ENCODE measurements around the gene CDC37. TPM values are rescaled to one million over a fixed set of nuclear protein-coding genes. Genes with fewer than 3 reads are reported as not detected.
"Not testable (repeated sequence)": the region's sequence is repeated elsewhere in the genome, so short reads cannot be mapped to it uniquely, and the experiment has no call there.

Gene CDC37
- total RNA-seq, 1 donor from 2014 or later, result 159 TPM

- Mint-ChIP-seq H3K4me3 (no peak overlapping the region), H3K9me3 (no peaks in the 10 kb centered on the region), H3K27ac (no peak overlapping the region), H3K36me3 (peaks cover 11% of the 10 kb centered on the region), H3K4me1 (no peaks in the 10 kb centered on the region), H3K27me3 (ENCODE audit: low read depth) (peaks cover 2% of the 10 kb centered on the region)
- peak; percentile 79 to 94 for DNase-seq (ENCODE audit: low spot score in 2 of 2, unreplicated experiment in 2 of 2)
- TF ChIP-seq, protein P1, sequence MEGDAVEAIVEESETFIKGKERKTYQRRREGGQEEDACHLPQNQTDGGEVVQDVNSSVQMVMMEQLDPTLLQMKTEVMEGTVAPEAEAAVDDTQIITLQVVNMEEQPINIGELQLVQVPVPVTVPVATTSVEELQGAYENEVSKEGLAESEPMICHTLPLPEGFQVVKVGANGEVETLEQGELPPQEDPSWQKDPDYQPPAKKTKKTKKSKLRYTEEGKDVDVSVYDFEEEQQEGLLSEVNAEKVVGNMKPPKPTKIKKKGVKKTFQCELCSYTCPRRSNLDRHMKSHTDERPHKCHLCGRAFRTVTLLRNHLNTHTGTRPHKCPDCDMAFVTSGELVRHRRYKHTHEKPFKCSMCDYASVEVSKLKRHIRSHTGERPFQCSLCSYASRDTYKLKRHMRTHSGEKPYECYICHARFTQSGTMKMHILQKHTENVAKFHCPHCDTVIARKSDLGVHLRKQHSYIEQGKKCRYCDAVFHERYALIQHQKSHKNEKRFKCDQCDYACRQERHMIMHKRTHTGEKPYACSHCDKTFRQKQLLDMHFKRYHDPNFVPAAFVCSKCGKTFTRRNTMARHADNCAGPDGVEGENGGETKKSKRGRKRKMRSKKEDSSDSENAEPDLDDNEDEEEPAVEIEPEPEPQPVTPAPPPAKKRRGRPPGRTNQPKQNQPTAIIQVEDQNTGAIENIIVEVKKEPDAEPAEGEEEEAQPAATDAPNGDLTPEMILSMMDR (IDR thresholded peaks at IDR 0.05; ENCODE audit: unreplicated experiment), result peak; percentile 99
Measured at GRCh38 chr19:10388957-10389356, 14.4 kb downstream of the CDC37 start.

DNA sequence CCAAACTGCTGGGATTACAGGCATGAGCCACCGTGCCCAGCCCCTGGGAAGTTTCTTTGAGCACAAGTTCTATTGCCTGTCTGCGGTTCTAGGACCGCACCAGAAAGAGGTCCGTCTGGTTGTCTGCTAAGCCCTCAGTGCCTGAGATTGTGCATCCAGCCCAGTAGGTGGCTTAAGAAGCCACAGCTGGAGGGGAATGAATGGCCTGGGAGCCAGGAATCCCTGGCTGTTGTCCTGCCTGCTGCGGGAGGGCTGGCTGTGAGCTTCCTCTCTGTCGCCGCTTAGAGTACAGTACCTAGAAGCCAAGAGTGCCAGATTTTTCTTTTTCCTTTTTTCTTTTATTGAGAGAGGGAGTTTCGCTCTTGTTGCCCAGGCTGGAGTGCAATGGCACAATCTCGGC, 18.8 kb downstream of the CDC37 start:
- Mint-ChIP-seq H3K36me3 (no peaks in the 10 kb centered on the region), H3K9me3 (no peaks in the 10 kb centered on the region), H3K4me1 (peaks cover 16% of the 10 kb centered on the region), H3K27ac (no peak overlapping the region), H3K4me3 (no peak overlapping the region), H3K27me3 (ENCODE audit: low read depth) (peaks cover 2% of the 10 kb centered on the region)
- DNase-seq (ENCODE audit: low spot score in 2 of 2, unreplicated experiment in 2 of 2), result no peak
- TF ChIP-seq, protein P1 (IDR thresholded peaks at IDR 0.05; ENCODE audit: unreplicated experiment), result no peak

DNA sequence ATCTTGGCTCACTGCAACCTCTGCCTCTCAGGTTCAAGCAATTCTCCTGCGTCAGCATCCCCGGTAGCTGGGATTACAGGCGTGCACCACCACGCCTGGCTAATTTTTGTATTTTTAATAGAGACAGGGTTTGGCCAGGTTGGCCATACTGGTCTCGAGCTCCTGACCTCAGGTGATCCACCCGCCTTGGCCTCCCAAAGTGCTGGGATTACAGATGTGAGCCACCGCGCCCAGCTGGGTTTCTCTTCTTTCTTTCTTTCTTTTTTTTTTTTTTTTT, 20.2 kb downstream of the CDC37 start:
- not testable (repeated sequence) for DNase-seq (ENCODE audit: low spot score in 2 of 2, unreplicated experiment in 2 of 2); H3K27me3 Mint-ChIP-seq (ENCODE audit: low read depth); H3K27ac Mint-ChIP-seq; H3K36me3 Mint-ChIP-seq; H3K9me3 Mint-ChIP-seq; H3K4me3 Mint-ChIP-seq
- peaks cover 18% of the 10 kb centered on the region for H3K4me1 Mint-ChIP-seq

DNA sequence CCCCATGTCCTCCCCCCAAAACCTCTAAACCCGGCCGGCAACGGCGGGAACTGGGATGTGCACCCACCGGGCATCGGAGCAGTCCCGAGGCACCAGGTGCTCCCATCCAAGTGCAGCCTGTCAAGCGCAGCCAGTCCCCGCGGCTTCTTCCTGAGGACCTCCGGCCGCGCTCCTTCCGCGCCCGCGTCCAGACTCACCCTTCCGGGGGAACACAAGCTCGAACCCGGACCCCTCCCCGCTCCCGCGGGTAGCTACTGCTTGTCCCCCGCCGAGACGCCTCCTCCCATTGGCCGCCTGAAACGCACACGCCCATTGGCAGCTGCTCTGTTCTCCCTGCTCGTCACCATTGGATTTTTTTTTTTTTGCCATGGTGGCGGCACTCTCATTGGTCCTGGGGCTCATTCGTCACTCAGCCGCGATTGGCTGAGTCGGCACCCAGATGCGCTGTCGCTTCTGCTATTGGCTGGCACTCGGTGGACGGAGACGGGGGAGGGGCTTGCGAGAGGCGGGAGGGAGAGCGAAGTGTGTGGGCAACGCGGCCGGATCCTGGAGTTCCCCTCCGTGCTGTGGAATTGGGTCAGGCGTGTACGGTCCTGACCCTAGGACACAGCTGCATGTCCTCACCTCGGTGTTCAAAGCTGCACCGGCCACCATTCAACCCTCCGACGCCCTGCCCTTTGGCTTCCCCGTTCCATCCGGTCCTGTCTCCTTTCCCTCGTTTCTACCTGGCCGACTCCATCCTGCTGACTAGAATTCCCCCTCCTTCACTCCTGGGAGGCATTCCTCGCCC, 22.8 kb downstream of the CDC37 start, which contains the start of gene TYK2:
TYK2 (minus strand) TSS at position 260 of the 790 bp plus-strand sequence. CDS start 2,166 bp downstream, outside the sequence.
- Mint-ChIP-seq H3K36me3 (peaks cover 7% of the 10 kb centered on the region), H3K9me3 (no peaks in the 10 kb centered on the region), H3K27ac (peak within 1 kb of the TSS; percentile 97), H3K4me1 (peaks cover 18% of the 10 kb centered on the region), H3K4me3 (peak within 1 kb of the TSS; percentile 89), H3K27me3 (ENCODE audit: low read depth) (peaks cover 2% of the 10 kb centered on the region)
- DNase-seq (ENCODE audit: low spot score in 2 of 2, unreplicated experiment in 2 of 2), result peak; percentile 89 to 99
- TF ChIP-seq, protein P1 (IDR thresholded peaks at IDR 0.05; ENCODE audit: unreplicated experiment), result no peak

- Mint-ChIP-seq H3K27me3 (ENCODE audit: low read depth) (peaks cover 2% of the 10 kb centered on the region), H3K4me1 (peaks cover 18% of the 10 kb centered on the region), H3K36me3 (peaks cover 10% of the 10 kb centered on the region), H3K27ac (peak overlapping the region; percentile 97), H3K9me3 (no peaks in the 10 kb centered on the region), H3K4me3 (peak overlapping the region; percentile 89)
- DNase-seq (ENCODE audit: low spot score in 2 of 2, unreplicated experiment in 2 of 2), result no peak
- TF ChIP-seq, protein P1 (IDR thresholded peaks at IDR 0.05; ENCODE audit: unreplicated experiment), result no peak
Measured at GRCh38 chr19:10379880-10380312, 23.4 kb downstream of the CDC37 start.

GRCh38 chr19:10378124-10378523, 25.2 kb downstream of the CDC37 start:
- no peak for DNase-seq (ENCODE audit: low spot score in 2 of 2, unreplicated experiment in 2 of 2)
- Mint-ChIP-seq H3K36me3 (peaks cover 14% of the 10 kb centered on the region), H3K27me3 (ENCODE audit: low read depth) (no peaks in the 10 kb centered on the region), H3K4me3 (no peak overlapping the region), H3K27ac (no peak overlapping the region), H3K9me3 (no peaks in the 10 kb centered on the region), H3K4me1 (peaks cover 18% of the 10 kb centered on the region)
- TF ChIP-seq, protein P1 (IDR thresholded peaks at IDR 0.05; ENCODE audit: unreplicated experiment), result no peak

- H3K9me3 Mint-ChIP-seq, H3K27ac Mint-ChIP-seq: not testable (repeated sequence)
Measured at GRCh38 chr19:10377140-10377640, 26.2 kb downstream of the CDC37 start.

More at GRCh38 chr19:10377140-10377640, 26.2 kb downstream of the CDC37 start:
- peaks cover 14% of the 10 kb centered on the region for H3K36me3 Mint-ChIP-seq
- H3K4me1 Mint-ChIP-seq, result peaks cover 18% of the 10 kb centered on the region
- not testable (repeated sequence) for H3K4me3 Mint-ChIP-seq; H3K27me3 Mint-ChIP-seq (ENCODE audit: low read depth); DNase-seq (ENCODE audit: low spot score in 2 of 2, unreplicated experiment in 2 of 2)
